HCT116 (cell line): ENCODE measurements around the gene FADD. TPM values are rescaled to one million over a fixed set of nuclear protein-coding genes. Genes with fewer than 3 reads are reported as not detected.

Experiments
- ATAC-seq: fragments of 200-7000 bp; cut with Tn5 transposase; 2 replicates; pipeline ENCODE4 v1.9.1; 2020; ENCODE audit warnings: mild to moderate bottlenecking, moderate library complexity
- BruUV-seq: library from RNA; stranded (reverse); fragments of 400-500 nt; replicated peaks from 2 replicates; lab custom pipeline; 2021; lab: Mats Ljungman, UMichigan
- CTCF ChIA-PET: fragments of 300-600 bp; sonication (Branson Sonifier 250); formaldehyde crosslinking; loops from one replicate; lab custom pipeline; 2021; ENCODE audit warnings: antibody characterized with exemption; lab: Charles Lee
- POLR2A ChIA-PET: fragments of 300-600, 350-600 bp; sonication (Branson Sonifier 250); formaldehyde crosslinking; loops from one replicate; lab custom pipeline; 2021; ENCODE audit warnings: antibody characterized with exemption; lab: Charles Lee
- RAD21 ChIA-PET, 2 experiments: fragments of 300-600 bp; sonication (Branson Sonifier 250); formaldehyde crosslinking; loops; one replicate each; lab custom pipeline; 2023; ENCODE audit warnings: low total read pairs in 2 of 2; ENCODE audit not compliant: uncharacterized antibody in 2 of 2, unreplicated experiment in 2 of 2, low non-redundant PET in 1 of 2; lab: Charles Lee
- DNase-seq: peaks from one replicate; pipeline ENCODE4 v3.0.0-alpha.2; 2010; ENCODE audit warnings: low read depth, low spot score
- H2AFZ ChIP-seq: fragments of 200-600 bp; shearing (Covaris generic), sonication (generic); 2 replicates; pipeline ENCODE4 v1.6.1; 2017; ENCODE audit warnings: low read depth, mixed run types, mixed read lengths, antibody characterized with exemption, low read length; ENCODE audit not compliant: poor library complexity, severe bottlenecking
- H3K27ac ChIP-seq: 2 replicates; pipeline ENCODE4 v1.5.1; 2012; ENCODE audit warnings: low read depth, low read length
- H3K27me3 ChIP-seq: fragments of 200-600 bp; sonication (generic); 2 replicates; pipeline ENCODE4 v1.6.1; 2016; ENCODE audit warnings: mixed run types, low read length, mixed read lengths; ENCODE audit not compliant: insufficient read depth
- H3K36me3 ChIP-seq, 2 experiments: fragments of 200-500 bp in 1 of 2; fragments of 200-600 bp in 1 of 2; sonication (Bioruptor generic) in 1 of 2; sonication (generic) in 1 of 2; 2 replicates each; pipeline versions ENCODE4 v1.5.1 to v1.6.1; 2014 to 2016; ENCODE audit warnings: low read length in 2 of 2, inconsistent platforms in 1 of 2, mixed read lengths in 1 of 2, mixed run types in 1 of 2; ENCODE audit not compliant: insufficient read depth in 2 of 2, control insufficient read depth in 1 of 2
- H3K4me1 ChIP-seq, 2 experiments: fragments of 200-600 bp in 1 of 2; sonication (generic) in 1 of 2; 2 replicates each; pipeline versions ENCODE4 v1.5.1 to v1.6.1; 2012 to 2017; ENCODE audit warnings: low read length in 2 of 2, inconsistent platforms in 1 of 2, mild to moderate bottlenecking in 1 of 2, mixed read lengths in 1 of 2, mixed run types in 1 of 2, moderate library complexity in 1 of 2; ENCODE audit not compliant: insufficient read depth in 2 of 2, control insufficient read depth in 1 of 2
- H3K4me2 ChIP-seq: fragments of 200-600 bp; sonication (generic); 2 replicates; pipeline ENCODE4 v1.6.1; 2017; ENCODE audit warnings: mixed run types, low read length, mixed read lengths
- H3K4me3 ChIP-seq, 2 experiments: fragments of 200-600 bp in 1 of 2; sonication (generic) in 1 of 2; replicated peaks in 1 of 2; 2 replicates each; pipeline ENCODE4 v1.5.1; 2011 to 2016; ENCODE audit warnings: low read length in 2 of 2, control low read depth in 1 of 2, low read depth in 1 of 2, mild to moderate bottlenecking in 1 of 2, mixed read lengths in 1 of 2, mixed run types in 1 of 2
- H3K79me2 ChIP-seq: fragments of 200-600 bp; sonication (generic); 2 replicates; pipeline ENCODE4 v1.6.1; 2017; ENCODE audit warnings: mild to moderate bottlenecking, mixed run types, low read length, moderate library complexity, mixed read lengths; ENCODE audit not compliant: insufficient read depth
- H3K9ac ChIP-seq: fragments of 200-600 bp; sonication (generic); 2 replicates; pipeline ENCODE4 v1.6.1; 2016; ENCODE audit warnings: low read length, mixed read lengths
- H3K9me2 ChIP-seq: fragments of 200-600 bp; sonication (generic), shearing (Covaris generic); 2 replicates; pipeline ENCODE4 v1.6.1; 2017; ENCODE audit warnings: mixed run types, mild to moderate bottlenecking, moderate library complexity; ENCODE audit not compliant: insufficient read depth
- H3K9me3 ChIP-seq, 2 experiments: fragments of 200-500 bp in 1 of 2; fragments of 200-600 bp in 1 of 2; sonication (Bioruptor generic) in 1 of 2; sonication (generic) in 1 of 2; 2 replicates each; pipeline ENCODE4 v1.6.1; 2014 to 2017; ENCODE audit warnings: low read length in 2 of 2, mixed read lengths in 2 of 2, inconsistent platforms in 1 of 2, low read depth in 1 of 2, mild to moderate bottlenecking in 1 of 2, mixed run types in 1 of 2, moderate library complexity in 1 of 2; ENCODE audit not compliant: control insufficient read depth in 1 of 2, insufficient read depth in 1 of 2
- H4K20me1 ChIP-seq: fragments of 200-600 bp; sonication (generic), shearing (Covaris generic); 2 replicates; pipeline ENCODE4 v1.6.1; 2017; ENCODE audit warnings: mixed run types, mild to moderate bottlenecking, moderate library complexity; ENCODE audit not compliant: insufficient read depth
- CBX3 ChIP-seq: IDR thresholded peaks from 2 replicates; pipeline ENCODE4 v1.6.1; 2012; ENCODE audit warnings: low read depth
- CEBPB ChIP-seq: IDR thresholded peaks from 2 replicates; pipeline ENCODE4 v1.6.1; 2012; ENCODE audit warnings: low read depth
- EGR1 ChIP-seq: IDR thresholded peaks from 2 replicates; pipeline ENCODE4 v1.6.1; 2012; ENCODE audit warnings: low read depth
- ELF1 ChIP-seq: IDR thresholded peaks from 2 replicates; pipeline ENCODE4 v1.6.1; 2012; ENCODE audit warnings: low read depth, borderline replicate concordance
- EZH2 ChIP-seq: fragments of 200-600 bp; sonication (generic); IDR thresholded peaks from 2 replicates; pipeline ENCODE4 v1.6.1; 2017; ENCODE audit warnings: antibody characterized with exemption, mixed run types
- JUND ChIP-seq: IDR thresholded peaks from 2 replicates; pipeline ENCODE4 v1.6.1; 2012
- POLR2A ChIP-seq: IDR thresholded peaks from 2 replicates; pipeline ENCODE4 v1.7.0; 2011; ENCODE audit warnings: borderline replicate concordance; ENCODE audit not compliant: insufficient read depth, insufficient read length; ENCODE audit errors: extremely low read depth
- RAD21 ChIP-seq: IDR thresholded peaks from 2 replicates; pipeline ENCODE4 v1.6.1; 2012; ENCODE audit warnings: low read depth, mild to moderate bottlenecking
- SP1 ChIP-seq: IDR thresholded peaks from 2 replicates; pipeline ENCODE4 v1.6.1; 2012; ENCODE audit warnings: low read depth
- TCF7L2 ChIP-seq: IDR thresholded peaks from 2 replicates; pipeline ENCODE4 v1.7.0; 2011; ENCODE audit warnings: borderline replicate concordance, inconsistent platforms; ENCODE audit not compliant: insufficient read depth, insufficient read length; ENCODE audit errors: extremely low read depth
- ZFX ChIP-seq: fragments of 450-650 bp; IDR thresholded peaks from 2 replicates; pipeline ENCODE4 v1.6.1; 2017
- ZNF274 ChIP-seq: fragments of 200-500 bp; sonication (Bioruptor generic); IDR thresholded peaks from 2 replicates; pipeline ENCODE4 v1.6.1; 2014; ENCODE audit warnings: mild to moderate bottlenecking, low read depth, low read length, inconsistent platforms
- intact Hi-C: fragments of 100-400 bp; cut with micrococcal nuclease; formaldehyde crosslinking; loops from 2 replicates; pipeline ENCODE4 v1.10.0; 2022
- total RNA-seq: library from RNA; stranded (reverse); gene quantifications from one replicate; pipeline ENCODE4 v1.2.1, GENCODE V29; 2021; ENCODE audit not compliant: unreplicated experiment
- TF ChIP-seq, protein P1 (sequence below): IDR thresholded peaks from 2 replicates; pipeline ENCODE4 v1.6.1; 2012; ENCODE audit warnings: low read depth
- TF ChIP-seq, protein P2 (sequence below): IDR thresholded peaks from 2 replicates; pipeline ENCODE4 v1.6.1; 2012
- TF ChIP-seq, protein P3 (sequence below), 3 experiments: fragments of 200-600 bp in 1 of 3; sonication (generic) in 1 of 3; IDR thresholded peaks in 2 of 3; conservative IDR thresholded peaks in 1 of 3; 2 replicates each; pipeline ENCODE4 v1.5.1; 2012 to 2017; ENCODE audit warnings: low read depth in 2 of 3, low read length in 2 of 3, antibody characterized with exemption in 1 of 3, borderline replicate concordance in 1 of 3, control low read depth in 1 of 3, mild to moderate bottlenecking in 1 of 3, mixed read lengths in 1 of 3, mixed run types in 1 of 3, moderate library complexity in 1 of 3; ENCODE audit not compliant: insufficient read depth in 1 of 3
- TF ChIP-seq, protein P4 (sequence below): IDR thresholded peaks from 2 replicates; pipeline ENCODE4 v1.6.1; 2012

Gene FADD
- total RNA-seq, 1 experiment from 2014 or later = 26.7 TPM

DNA sequence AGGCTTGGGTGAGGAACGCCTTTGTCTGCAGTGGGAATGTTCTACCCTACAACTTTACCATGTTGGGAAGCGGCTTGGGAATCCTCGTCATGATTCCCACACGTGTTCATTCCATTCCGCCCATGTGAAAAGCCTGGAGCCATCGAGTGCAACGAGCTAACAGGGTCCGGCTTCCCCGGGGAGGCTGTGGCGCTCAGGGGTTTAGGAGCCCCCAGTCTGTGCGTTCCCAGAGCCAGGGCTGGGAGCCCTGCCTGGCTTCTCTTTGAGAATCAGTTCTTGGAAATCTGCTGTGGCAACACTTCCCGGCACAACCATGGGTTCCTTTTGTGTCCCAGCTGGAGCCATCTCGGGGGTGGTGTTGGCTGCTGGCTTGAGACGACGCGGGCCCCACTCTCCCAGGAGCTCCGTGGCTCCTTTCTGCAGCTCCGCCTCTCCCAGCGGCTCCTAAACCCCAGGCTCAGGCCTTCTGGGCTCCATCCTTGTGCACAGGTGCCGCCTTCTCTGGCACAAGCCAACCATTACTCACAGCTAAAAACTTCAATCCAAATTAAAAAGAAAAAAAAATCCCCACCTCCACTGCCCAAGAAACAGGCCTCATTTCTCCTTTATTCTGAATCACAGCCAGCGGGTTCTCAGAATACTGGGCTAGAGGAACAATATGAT lies 48.7 kb downstream of the FADD start:
- Histone ChIP-seq H2AFZ (no peak overlapping the region), H3K9ac (no peak overlapping the region), H3K9me3 (no peaks in the 10 kb centered on the region), H3K79me2 (no peaks in the 10 kb centered on the region), H3K27ac (no peak overlapping the region), H3K4me3 (no peak overlapping the region), H3K36me3 (no peaks in the 10 kb centered on the region), H4K20me1 (no peaks in the 10 kb centered on the region), H3K9me2 (no peaks in the 10 kb centered on the region), H3K27me3 (no peaks in the 10 kb centered on the region), H3K4me1 (peaks cover 0 to 10% of the 10 kb centered on the region in 2 experiments; a peak in 2 of 4 replicates), H3K4me2 (no peak overlapping the region)
- ATAC-seq (no peak), DNase-seq (no peak)
- CTCF ChIA-PET = no interaction called here
- intact Hi-C loops = no loop called here
- TF ChIP-seq RAD21 = no peak
- TF ChIP-seq EZH2 = no peak
- no TSS peak for BruUV-seq
- RAD21 ChIA-PET = no interaction called here
- POLR2A ChIA-PET = no interaction called here

DNA sequence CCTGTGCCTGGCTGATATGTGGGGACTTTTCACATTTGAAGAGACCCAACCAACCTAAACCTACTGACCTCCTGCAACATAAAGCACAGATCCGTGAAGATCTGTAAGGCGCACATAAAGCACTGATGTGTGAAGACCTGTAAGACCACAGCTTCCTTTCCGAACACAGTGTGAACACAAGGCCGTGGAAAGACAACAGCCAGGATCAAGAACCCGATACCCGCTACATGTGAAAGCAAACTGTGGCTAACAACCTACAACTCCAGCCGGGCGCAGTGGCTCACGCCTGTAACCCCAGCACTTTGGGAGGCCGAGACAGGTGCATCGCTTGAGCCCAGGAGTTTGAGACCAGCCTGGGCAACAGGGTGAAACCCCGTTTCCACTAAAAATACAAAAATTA lies 49.7 kb downstream of the FADD start:
- POLR2A ChIA-PET = no interaction called here
- BruUV-seq = no TSS peak
- no peak for ATAC-seq
- TF ChIP-seq TCF7L2 (no peak), RAD21 (no peak), ZNF274 (no peak), EZH2 (no peak), EGR1 (no peak), POLR2A (no peak), CBX3 (no peak), ELF1 (no peak), CEBPB (no peak), JUND (no peak), ZFX (no peak), SP1 (no peak)
- TF ChIP-seq, protein P1, sequence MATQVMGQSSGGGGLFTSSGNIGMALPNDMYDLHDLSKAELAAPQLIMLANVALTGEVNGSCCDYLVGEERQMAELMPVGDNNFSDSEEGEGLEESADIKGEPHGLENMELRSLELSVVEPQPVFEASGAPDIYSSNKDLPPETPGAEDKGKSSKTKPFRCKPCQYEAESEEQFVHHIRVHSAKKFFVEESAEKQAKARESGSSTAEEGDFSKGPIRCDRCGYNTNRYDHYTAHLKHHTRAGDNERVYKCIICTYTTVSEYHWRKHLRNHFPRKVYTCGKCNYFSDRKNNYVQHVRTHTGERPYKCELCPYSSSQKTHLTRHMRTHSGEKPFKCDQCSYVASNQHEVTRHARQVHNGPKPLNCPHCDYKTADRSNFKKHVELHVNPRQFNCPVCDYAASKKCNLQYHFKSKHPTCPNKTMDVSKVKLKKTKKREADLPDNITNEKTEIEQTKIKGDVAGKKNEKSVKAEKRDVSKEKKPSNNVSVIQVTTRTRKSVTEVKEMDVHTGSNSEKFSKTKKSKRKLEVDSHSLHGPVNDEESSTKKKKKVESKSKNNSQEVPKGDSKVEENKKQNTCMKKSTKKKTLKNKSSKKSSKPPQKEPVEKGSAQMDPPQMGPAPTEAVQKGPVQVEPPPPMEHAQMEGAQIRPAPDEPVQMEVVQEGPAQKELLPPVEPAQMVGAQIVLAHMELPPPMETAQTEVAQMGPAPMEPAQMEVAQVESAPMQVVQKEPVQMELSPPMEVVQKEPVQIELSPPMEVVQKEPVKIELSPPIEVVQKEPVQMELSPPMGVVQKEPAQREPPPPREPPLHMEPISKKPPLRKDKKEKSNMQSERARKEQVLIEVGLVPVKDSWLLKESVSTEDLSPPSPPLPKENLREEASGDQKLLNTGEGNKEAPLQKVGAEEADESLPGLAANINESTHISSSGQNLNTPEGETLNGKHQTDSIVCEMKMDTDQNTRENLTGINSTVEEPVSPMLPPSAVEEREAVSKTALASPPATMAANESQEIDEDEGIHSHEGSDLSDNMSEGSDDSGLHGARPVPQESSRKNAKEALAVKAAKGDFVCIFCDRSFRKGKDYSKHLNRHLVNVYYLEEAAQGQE = no peak
- TF ChIP-seq, protein P2, sequence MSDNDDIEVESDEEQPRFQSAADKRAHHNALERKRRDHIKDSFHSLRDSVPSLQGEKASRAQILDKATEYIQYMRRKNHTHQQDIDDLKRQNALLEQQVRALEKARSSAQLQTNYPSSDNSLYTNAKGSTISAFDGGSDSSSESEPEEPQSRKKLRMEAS = no peak
- TF ChIP-seq, protein P3, sequence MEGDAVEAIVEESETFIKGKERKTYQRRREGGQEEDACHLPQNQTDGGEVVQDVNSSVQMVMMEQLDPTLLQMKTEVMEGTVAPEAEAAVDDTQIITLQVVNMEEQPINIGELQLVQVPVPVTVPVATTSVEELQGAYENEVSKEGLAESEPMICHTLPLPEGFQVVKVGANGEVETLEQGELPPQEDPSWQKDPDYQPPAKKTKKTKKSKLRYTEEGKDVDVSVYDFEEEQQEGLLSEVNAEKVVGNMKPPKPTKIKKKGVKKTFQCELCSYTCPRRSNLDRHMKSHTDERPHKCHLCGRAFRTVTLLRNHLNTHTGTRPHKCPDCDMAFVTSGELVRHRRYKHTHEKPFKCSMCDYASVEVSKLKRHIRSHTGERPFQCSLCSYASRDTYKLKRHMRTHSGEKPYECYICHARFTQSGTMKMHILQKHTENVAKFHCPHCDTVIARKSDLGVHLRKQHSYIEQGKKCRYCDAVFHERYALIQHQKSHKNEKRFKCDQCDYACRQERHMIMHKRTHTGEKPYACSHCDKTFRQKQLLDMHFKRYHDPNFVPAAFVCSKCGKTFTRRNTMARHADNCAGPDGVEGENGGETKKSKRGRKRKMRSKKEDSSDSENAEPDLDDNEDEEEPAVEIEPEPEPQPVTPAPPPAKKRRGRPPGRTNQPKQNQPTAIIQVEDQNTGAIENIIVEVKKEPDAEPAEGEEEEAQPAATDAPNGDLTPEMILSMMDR (IDR thresholded peaks at IDR 0.05 in 2 of 3, conservative IDR thresholded peaks at IDR 0.05 in 1 of 3; ENCODE audit: borderline replicate concordance in 1 of 3, insufficient read depth in 1 of 3, low read depth in 2 of 3, low read length in 2 of 3) = no peak
- TF ChIP-seq, protein P4, sequence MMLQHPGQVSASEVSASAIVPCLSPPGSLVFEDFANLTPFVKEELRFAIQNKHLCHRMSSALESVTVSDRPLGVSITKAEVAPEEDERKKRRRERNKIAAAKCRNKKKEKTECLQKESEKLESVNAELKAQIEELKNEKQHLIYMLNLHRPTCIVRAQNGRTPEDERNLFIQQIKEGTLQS = no peak

More for the DNA sequence above, 49.7 kb downstream of the FADD start:
- Histone ChIP-seq H3K27ac (no peak overlapping the region), H3K79me2 (no peaks in the 10 kb centered on the region), H3K36me3 (no peaks in the 10 kb centered on the region), H3K9ac (no peak overlapping the region), H3K9me2 (no peaks in the 10 kb centered on the region), H2AFZ (no peak overlapping the region), H4K20me1 (no peaks in the 10 kb centered on the region), H3K27me3 (no peaks in the 10 kb centered on the region), H3K4me2 (no peak overlapping the region), H3K9me3 (no peaks in the 10 kb centered on the region), H3K4me1 (peaks cover 0 to under 1% of the 10 kb centered on the region in 2 experiments; a peak in 2 of 4 replicates), H3K4me3 (no peak overlapping the region)
- DNase-seq = no peak
- intact Hi-C loops = no loop called here
- ChIA-PET CTCF (no interaction called here), RAD21 (no interaction called here)
